Putamen (tissue), 1 donor: ENCODE data around the gene CCBE1.

Experiments
- DNase-seq: peaks from one replicate; pipeline ENCODE4 v3.0.0-alpha.2; 2016; ENCODE audit warnings: low spot score

The CCBE1 gene

GRCh38 chr18:59617468-59617932 lies 79.7 kb downstream of the CCBE1 start:
- no peak for DNase-seq

- no peak for DNase-seq
These were observed 80.7 kb downstream of the CCBE1 start for GRCh38 chr18:59616501-59616900.

- no peak for DNase-seq
These were observed 83.3 kb downstream of the CCBE1 start for GRCh38 chr18:59613903-59614302.

- no peak for DNase-seq
These were observed 84.8 kb downstream of the CCBE1 start for GRCh38 chr18:59612381-59612780.

GRCh38 chr18:59610546-59611140 lies 86.6 kb downstream of the CCBE1 start:
- DNase-seq: no peak

- DNase-seq: no peak
These were observed 87.6 kb downstream of the CCBE1 start for GRCh38 chr18:59609654-59610053.

GRCh38 chr18:59607471-59607870 lies 89.8 kb downstream of the CCBE1 start:
- DNase-seq: no peak

GRCh38 chr18:59607078-59607379 lies 90.2 kb downstream of the CCBE1 start:
- DNase-seq: no peak

- DNase-seq: no peak
These were observed 90.8 kb downstream of the CCBE1 start for GRCh38 chr18:59606193-59607077.

GRCh38 chr18:59605633-59606192 lies 91.5 kb downstream of the CCBE1 start:
- DNase-seq: no peak

- no peak for DNase-seq
These were observed 92.3 kb downstream of the CCBE1 start for GRCh38 chr18:59604877-59605276.

GRCh38 chr18:59597049-59597448 lies 100.2 kb downstream of the CCBE1 start:
- no peak for DNase-seq

- DNase-seq: no peak
These were observed 103.9 kb downstream of the CCBE1 start for GRCh38 chr18:59593291-59593717.

GRCh38 chr18:59592624-59593023 lies 104.6 kb downstream of the CCBE1 start:
- DNase-seq: no peak

- DNase-seq: no peak
These were observed 114.8 kb downstream of the CCBE1 start for GRCh38 chr18:59582395-59582794.

GRCh38 chr18:59579509-59579908 lies 117.7 kb downstream of the CCBE1 start:
- DNase-seq: no peak

GRCh38 chr18:59577386-59577655 lies 119.9 kb downstream of the CCBE1 start:
- no peak for DNase-seq

GRCh38 chr18:59576541-59577385 lies 120.5 kb downstream of the CCBE1 start:
- DNase-seq: no peak

- DNase-seq: no peak
These were observed 121.2 kb downstream of the CCBE1 start for GRCh38 chr18:59575995-59576394.

GRCh38 chr18:59573962-59574361 lies 123.3 kb downstream of the CCBE1 start:
- no peak for DNase-seq

- no peak for DNase-seq
These were observed 125.3 kb downstream of the CCBE1 start for GRCh38 chr18:59571902-59572301.

- no peak for DNase-seq
These were observed 126.4 kb downstream of the CCBE1 start for GRCh38 chr18:59570796-59571195.
